Liver (tissue), 9 donors: ENCODE results near the gene EDEM1. TPM values are rescaled to one million over a fixed set of nuclear protein-coding genes. Genes with fewer than 3 reads are reported as not detected.

Experiments
- DNase-seq: peaks from one replicate; pipeline ENCODE4 v3.0.0-alpha.2; 2017; ENCODE audit warnings: low spot score
- H3K27ac ChIP-seq, 2 donors: one replicate each; pipeline ENCODE4 v1.7.0; 2013; ENCODE audit warnings: inconsistent platforms in 2 of 2, low read length in 2 of 2, control low read depth in 1 of 2, low read depth in 1 of 2, mild to moderate bottlenecking in 1 of 2
- H3K27me3 ChIP-seq, 4 donors: one replicate each; pipeline versions ENCODE4 v1.6.1 to v1.7.0; 2013; ENCODE audit warnings: low read length in 3 of 4, inconsistent platforms in 1 of 4, mild to moderate bottlenecking in 1 of 4, moderate library complexity in 1 of 4; ENCODE audit not compliant: control insufficient read depth in 4 of 4, insufficient read depth in 4 of 4
- H3K36me3 ChIP-seq, 4 donors: one replicate each; pipeline versions ENCODE4 v1.6.1 to v1.7.0; 2013; ENCODE audit warnings: low read length in 3 of 4, mild to moderate bottlenecking in 3 of 4, low read depth in 1 of 4, moderate library complexity in 1 of 4; ENCODE audit not compliant: control insufficient read depth in 4 of 4, insufficient read depth in 3 of 4
- H3K4me1 ChIP-seq, 4 donors: one replicate each; pipeline versions ENCODE4 v1.6.1 to v1.7.0; 2013; ENCODE audit warnings: low read length in 3 of 4, mild to moderate bottlenecking in 3 of 4, moderate library complexity in 1 of 4; ENCODE audit not compliant: control insufficient read depth in 4 of 4, insufficient read depth in 4 of 4
- H3K4me3 ChIP-seq, 3 donors: one replicate each; pipeline versions ENCODE4 v1.6.1 to v1.7.0; 2013; ENCODE audit warnings: low read length in 3 of 3, control low read depth in 1 of 3, low read depth in 1 of 3, mild to moderate bottlenecking in 1 of 3
- H3K9ac ChIP-seq, 2 donors: one replicate each; pipeline ENCODE4 v1.7.0; 2013; ENCODE audit warnings: low read length in 2 of 2, mild to moderate bottlenecking in 2 of 2, moderate library complexity in 2 of 2, control low read depth in 1 of 2, low read depth in 1 of 2
- H3K9me3 ChIP-seq, 4 donors: one replicate each; pipeline versions ENCODE4 v1.6.1 to v1.7.0; 2013; ENCODE audit warnings: low read length in 3 of 4; ENCODE audit not compliant: control insufficient read depth in 4 of 4
- ATF3 ChIP-seq: IDR thresholded peaks from 2 replicates; pipeline ENCODE4 v1.6.1; 2016; ENCODE audit warnings: antibody characterized with exemption
- EGR1 ChIP-seq, 2 donors: IDR thresholded peaks; 2 replicates each; pipeline ENCODE4 v1.6.1; 2016 to 2018; ENCODE audit warnings: antibody characterized with exemption in 2 of 2, low read depth in 2 of 2
- FOXA1 ChIP-seq: IDR thresholded peaks from 2 replicates; pipeline ENCODE4 v1.6.1; 2016; ENCODE audit warnings: antibody characterized with exemption
- FOXA2 ChIP-seq: IDR thresholded peaks from 2 replicates; pipeline ENCODE4 v1.6.1; 2016; ENCODE audit warnings: antibody characterized with exemption
- GABPA ChIP-seq, 2 donors: IDR thresholded peaks in 1 of 2; conservative IDR thresholded peaks in 1 of 2; 2 replicates each; pipeline ENCODE4 v1.6.1; 2016; ENCODE audit warnings: antibody characterized with exemption in 2 of 2, mild to moderate bottlenecking in 1 of 2, moderate library complexity in 1 of 2
- HNF4A ChIP-seq, 2 donors: conservative IDR thresholded peaks; 2 replicates each; pipeline ENCODE4 v1.6.1; 2016; ENCODE audit warnings: antibody characterized with exemption in 2 of 2, mild to moderate bottlenecking in 2 of 2
- HNF4G ChIP-seq: IDR thresholded peaks from 2 replicates; pipeline ENCODE4 v1.6.1; 2016; ENCODE audit warnings: antibody characterized with exemption
- JUND ChIP-seq, 2 donors: IDR thresholded peaks; 2 replicates each; pipeline ENCODE4 v1.6.1; 2016; ENCODE audit warnings: antibody characterized with exemption in 2 of 2
- NR2F2 ChIP-seq: IDR thresholded peaks from 2 replicates; pipeline ENCODE4 v1.6.1; 2016; ENCODE audit warnings: antibody characterized with exemption
- RAD21 ChIP-seq, 2 donors: IDR thresholded peaks; 2 replicates each; pipeline ENCODE4 v1.6.1; 2016; ENCODE audit warnings: antibody characterized with exemption in 2 of 2, mild to moderate bottlenecking in 2 of 2
- RXRA ChIP-seq, 2 donors: IDR thresholded peaks; 2 replicates each; pipeline ENCODE4 v1.6.1; 2017 to 2018; ENCODE audit warnings: antibody characterized with exemption in 2 of 2, mild to moderate bottlenecking in 1 of 2
- TAF1 ChIP-seq: conservative IDR thresholded peaks from 2 replicates; pipeline ENCODE4 v1.6.1; 2016; ENCODE audit warnings: antibody characterized with exemption, mild to moderate bottlenecking
- YY1 ChIP-seq: IDR thresholded peaks from 2 replicates; pipeline ENCODE4 v1.6.1; 2016; ENCODE audit warnings: antibody characterized with exemption, mild to moderate bottlenecking
- ZBTB33 ChIP-seq: IDR thresholded peaks from 2 replicates; pipeline ENCODE4 v1.6.1; 2016; ENCODE audit warnings: antibody characterized with exemption
- WGBS: extraction: QIAGEN DNeasy Blood & Tissue Kit; methylation state at CpG from one replicate; pipeline ENCODE4 v1.1.7; 2013; 5-methylcytosine and 5-hydroxymethylcytosine counted together
- polyA plus RNA-seq, 2 donors: library from polyadenylated mRNA; stranded (reverse) in 1 of 2; unstranded in 1 of 2; fragments of 200-250 nt in 1 of 2; fragments of >200 nt in 1 of 2; fragmentation: Nextera tagmentation in 1 of 2; extraction: Ambion mirVana in 1 of 2; gene quantifications; one replicate each; pipeline versions ENCODE4 v1.2.1 to v1.2.3, GENCODE V29; 2013 to 2015
- total RNA-seq, 2 donors: library from RNA; depleted of rRNA; stranded (reverse); fragments of >200 nt; gene quantifications; one replicate each; pipeline ENCODE4 v1.2.3, GENCODE V29; 2014
- TF ChIP-seq, protein P1 (sequence below): IDR thresholded peaks from 2 replicates; pipeline ENCODE4 v1.6.1; 2016; ENCODE audit warnings: antibody characterized with exemption, mild to moderate bottlenecking
- donor health status: healthy.
- donor health status: healthy.
- donor health status: healthy.
- donor health status: healthy.
- donor health status: healthy.

EDEM1 gene
- total and polyA plus RNA-seq, 4 donors, result 20.4 to 97.5 (median 32.9) TPM

DNA sequence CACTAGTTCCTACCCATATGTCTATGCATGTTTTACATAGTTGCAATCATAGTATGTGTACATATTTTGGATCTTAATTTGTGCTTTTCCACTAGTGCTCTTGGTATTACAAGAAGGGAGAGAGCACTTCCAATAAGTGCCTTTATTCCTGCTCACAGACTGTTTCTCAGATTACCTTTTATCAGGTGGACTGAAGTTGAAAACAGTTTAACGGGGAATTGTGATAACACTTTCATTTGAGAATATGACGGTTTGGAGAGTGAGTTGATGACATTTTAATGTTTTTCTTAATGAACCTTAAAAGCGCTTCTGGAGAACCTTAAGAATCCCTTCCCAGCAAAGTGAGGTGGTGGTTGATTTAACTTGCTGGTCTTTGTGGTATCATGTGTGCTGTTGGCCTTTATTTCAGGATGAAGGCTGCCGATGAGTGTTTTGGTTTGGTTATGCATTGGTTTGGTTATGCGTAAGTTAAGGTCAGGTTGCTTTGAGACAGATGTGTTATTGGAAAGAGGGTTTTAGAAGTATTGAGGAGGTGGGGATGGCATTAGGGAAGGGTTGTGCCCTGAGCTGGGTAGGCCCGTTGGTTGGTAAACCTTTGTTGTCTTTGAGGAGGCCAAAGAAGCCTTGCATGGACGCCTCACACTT, 2.8 kb downstream of the EDEM1 start:
- peaks cover 0 to 6% (median 2%) of the 10 kb centered on the region in 4 donors for H3K36me3 ChIP-seq
- no peaks in the 10 kb centered on the region for H3K9me3 ChIP-seq
- peaks cover 10 to 50% (median 26%) of the 10 kb centered on the region in 4 donors for H3K4me1 ChIP-seq
- peak overlapping the region; percentile 19 to 39 for H3K27ac ChIP-seq
- DNase-seq, result no peak
- H3K4me3 ChIP-seq, result peak overlapping the region; percentile 89 to 99 (median 98)
- 58% methylated on average over 7 of the region's 7 CpGs for WGBS
- peak overlapping the region; percentile 46 to 61 for H3K9ac ChIP-seq
- no peaks in the 10 kb centered on the region for H3K27me3 ChIP-seq
- TF ChIP-seq RAD21 (IDR thresholded peaks at IDR 0.05) (no peak), HNF4A (conservative IDR thresholded peaks at IDR 0.05) (no peak), GABPA (IDR thresholded peaks at IDR 0.05 in 1 of 2, conservative IDR thresholded peaks at IDR 0.05 in 1 of 2) (no peak), ZBTB33 (no peak), RXRA (IDR thresholded peaks at IDR 0.05) (no peak), TAF1 (no peak), EGR1 (IDR thresholded peaks at IDR 0.05; ENCODE audit: low read depth in 2 of 2) (no peak), FOXA1 (no peak), ATF3 (no peak), NR2F2 (no peak)

DNA sequence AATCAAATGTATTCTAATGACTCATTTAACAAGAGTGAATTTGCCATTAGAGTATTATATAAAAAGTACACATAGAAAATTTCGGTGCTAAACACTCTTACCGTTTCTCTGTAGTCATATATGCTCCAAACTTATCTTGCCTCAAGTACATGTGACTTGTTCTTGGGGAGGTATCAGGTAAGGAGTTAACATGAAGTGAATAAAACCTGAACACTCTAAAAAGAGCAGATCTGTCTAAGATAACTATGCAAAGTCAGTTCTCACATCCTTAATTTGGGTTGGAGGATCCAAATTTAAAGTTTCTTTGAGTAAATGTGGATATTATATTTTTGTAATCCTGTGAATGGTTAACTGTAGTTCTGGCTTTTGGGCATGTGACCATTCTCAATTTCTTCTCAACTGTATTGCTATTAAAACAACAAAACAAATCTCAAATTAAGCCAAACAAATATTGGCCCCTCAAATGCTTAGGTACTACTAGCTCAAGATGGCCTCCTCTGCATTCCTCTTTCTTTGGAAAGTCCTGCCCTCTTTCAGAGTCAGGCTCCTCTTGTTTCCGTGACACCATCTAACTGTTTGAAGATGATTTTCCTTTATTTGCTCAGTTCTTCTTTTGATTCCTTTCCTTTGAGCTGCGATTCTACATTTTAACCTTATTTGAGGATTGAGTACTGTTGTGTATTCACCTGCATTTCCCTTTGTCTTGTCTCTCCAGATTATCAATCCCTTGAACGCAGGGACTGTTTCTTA, 4.2 kb downstream of the EDEM1 start:
- 68% methylated on average over 5 of the region's 5 CpGs for WGBS
- no peak overlapping the region for H3K9ac ChIP-seq
- no peak overlapping the region for H3K4me3 ChIP-seq
- H3K27ac ChIP-seq, result peak overlapping the region in 1 of 2 donors; percentile 27
- H3K36me3 ChIP-seq, result peaks cover 0 to 9% (median 3%) of the 10 kb centered on the region in 4 donors
- no peak for DNase-seq
- H3K4me1 ChIP-seq, result peaks cover 13 to 48% (median 24%) of the 10 kb centered on the region in 4 donors
- no peaks in the 10 kb centered on the region for H3K27me3 ChIP-seq
- TF ChIP-seq RAD21 (IDR thresholded peaks at IDR 0.05) (no peak), JUND (IDR thresholded peaks at IDR 0.05) (peak in 1 of 2 donors; percentile 3), YY1 (peak; percentile 53)
- H3K9me3 ChIP-seq, result no peaks in the 10 kb centered on the region

- H3K4me3 ChIP-seq, result no peak overlapping the region
- no peak overlapping the region for H3K9ac ChIP-seq
- H3K9me3 ChIP-seq, result no peaks in the 10 kb centered on the region
- no peak overlapping the region for H3K27ac ChIP-seq
- no peaks in the 10 kb centered on the region for H3K27me3 ChIP-seq
- WGBS, result 95% methylated on average over 3 of the region's 3 CpGs
- no peak for DNase-seq
- H3K4me1 ChIP-seq, result peaks cover 13 to 53% (median 31%) of the 10 kb centered on the region in 4 donors
- peaks cover 0 to 9% (median 3%) of the 10 kb centered on the region in 4 donors for H3K36me3 ChIP-seq
- TF ChIP-seq GABPA (IDR thresholded peaks at IDR 0.05 in 1 of 2, conservative IDR thresholded peaks at IDR 0.05 in 1 of 2), result no peak
- TF ChIP-seq, protein P1, sequence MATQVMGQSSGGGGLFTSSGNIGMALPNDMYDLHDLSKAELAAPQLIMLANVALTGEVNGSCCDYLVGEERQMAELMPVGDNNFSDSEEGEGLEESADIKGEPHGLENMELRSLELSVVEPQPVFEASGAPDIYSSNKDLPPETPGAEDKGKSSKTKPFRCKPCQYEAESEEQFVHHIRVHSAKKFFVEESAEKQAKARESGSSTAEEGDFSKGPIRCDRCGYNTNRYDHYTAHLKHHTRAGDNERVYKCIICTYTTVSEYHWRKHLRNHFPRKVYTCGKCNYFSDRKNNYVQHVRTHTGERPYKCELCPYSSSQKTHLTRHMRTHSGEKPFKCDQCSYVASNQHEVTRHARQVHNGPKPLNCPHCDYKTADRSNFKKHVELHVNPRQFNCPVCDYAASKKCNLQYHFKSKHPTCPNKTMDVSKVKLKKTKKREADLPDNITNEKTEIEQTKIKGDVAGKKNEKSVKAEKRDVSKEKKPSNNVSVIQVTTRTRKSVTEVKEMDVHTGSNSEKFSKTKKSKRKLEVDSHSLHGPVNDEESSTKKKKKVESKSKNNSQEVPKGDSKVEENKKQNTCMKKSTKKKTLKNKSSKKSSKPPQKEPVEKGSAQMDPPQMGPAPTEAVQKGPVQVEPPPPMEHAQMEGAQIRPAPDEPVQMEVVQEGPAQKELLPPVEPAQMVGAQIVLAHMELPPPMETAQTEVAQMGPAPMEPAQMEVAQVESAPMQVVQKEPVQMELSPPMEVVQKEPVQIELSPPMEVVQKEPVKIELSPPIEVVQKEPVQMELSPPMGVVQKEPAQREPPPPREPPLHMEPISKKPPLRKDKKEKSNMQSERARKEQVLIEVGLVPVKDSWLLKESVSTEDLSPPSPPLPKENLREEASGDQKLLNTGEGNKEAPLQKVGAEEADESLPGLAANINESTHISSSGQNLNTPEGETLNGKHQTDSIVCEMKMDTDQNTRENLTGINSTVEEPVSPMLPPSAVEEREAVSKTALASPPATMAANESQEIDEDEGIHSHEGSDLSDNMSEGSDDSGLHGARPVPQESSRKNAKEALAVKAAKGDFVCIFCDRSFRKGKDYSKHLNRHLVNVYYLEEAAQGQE, result no peak
- no peak for TF ChIP-seq FOXA2
- TF ChIP-seq FOXA1, result no peak
- TF ChIP-seq RXRA (IDR thresholded peaks at IDR 0.05), result no peak
- no peak for TF ChIP-seq ZBTB33
- no peak for TF ChIP-seq ATF3
- no peak for TF ChIP-seq TAF1
- no peak for TF ChIP-seq JUND (IDR thresholded peaks at IDR 0.05)
- no peak for TF ChIP-seq RAD21 (IDR thresholded peaks at IDR 0.05)
- TF ChIP-seq EGR1 (IDR thresholded peaks at IDR 0.05; ENCODE audit: low read depth in 2 of 2), result no peak
- no peak for TF ChIP-seq NR2F2
- TF ChIP-seq HNF4G, result no peak
Observed at GRCh38 chr3:5192571-5193365, 5.3 kb downstream of the EDEM1 start.
